SK-N-SH (cell line): Measurements from ENCODE around the gene SDF4. TPM values are rescaled to one million over a fixed set of nuclear protein-coding genes. Genes with fewer than 3 reads are reported as not detected.

Experiments
- CTCF ChIA-PET: fragments of 300-600, 350-600 bp; formaldehyde crosslinking; extraction: SDS; loops from one replicate; lab custom pipeline; 2021; lab: Yijun Ruan, JAX
- POLR2A ChIA-PET: fragments of 350-600 bp; sonication (Branson Sonifier 250); formaldehyde crosslinking; extraction: SDS; loops from one replicate; lab custom pipeline; 2020; ENCODE audit warnings: antibody characterized with exemption, inconsistent platforms; lab: Yijun Ruan, JAX
- DNase-seq: peaks from one replicate; pipeline ENCODE4 v3.0.0; 2012
- H2AFZ ChIP-seq: fragments of 200-600 bp; sonication (generic); 2 replicates; pipeline ENCODE4 v1.8.1; 2016; ENCODE audit warnings: antibody characterized with exemption, mild to moderate bottlenecking, low read depth
- H3F3A ChIP-seq: fragments of 200-600 bp; sonication (generic); replicated peaks from 2 replicates; pipeline ENCODE3; 2016; ENCODE audit warnings: antibody characterized with exemption, mild to moderate bottlenecking; ENCODE audit not compliant: insufficient read depth
- H3K27ac ChIP-seq, 2 experiments: fragments of 200-500 bp in 1 of 2; fragments of 200-600 bp in 1 of 2; sonication (Bioruptor generic) in 1 of 2; sonication (generic), shearing (Covaris generic) in 1 of 2; 2 replicates each; pipeline versions ENCODE4 v1.5.1 to v1.6.1; 2014 to 2016; ENCODE audit warnings: low read depth in 2 of 2, inconsistent platforms in 1 of 2, low read length in 1 of 2, mild to moderate bottlenecking in 1 of 2, mixed read lengths in 1 of 2
- H3K27me3 ChIP-seq: fragments of 200-600 bp; sonication (generic), shearing (Covaris generic); 2 replicates; pipeline ENCODE4 v1.6.1; 2016; ENCODE audit warnings: mixed run types; ENCODE audit not compliant: insufficient read depth
- H3K36me3 ChIP-seq, 2 experiments: fragments of 200-500 bp in 1 of 2; fragments of 200-600 bp in 1 of 2; sonication (Bioruptor generic) in 1 of 2; sonication (generic) in 1 of 2; replicated peaks in 1 of 2; 2 replicates each; pipeline versions ENCODE3 to v1.5.1; 2014 to 2016; ENCODE audit warnings: low read length in 1 of 2, mild to moderate bottlenecking in 1 of 2; ENCODE audit not compliant: insufficient read depth in 2 of 2, control insufficient read depth in 1 of 2
- H3K4me1 ChIP-seq, 2 experiments: fragments of 200-500 bp in 1 of 2; fragments of 200-600 bp in 1 of 2; sonication (Bioruptor generic) in 1 of 2; sonication (generic), shearing (Covaris generic) in 1 of 2; 2 replicates each; pipeline versions ENCODE4 v1.5.1 to v1.6.1; 2014 to 2016; ENCODE audit warnings: low read depth in 1 of 2, low read length in 1 of 2, mixed run types in 1 of 2; ENCODE audit not compliant: insufficient read depth in 2 of 2, control insufficient read depth in 1 of 2
- H3K4me2 ChIP-seq: fragments of 200-600 bp; sonication (generic), shearing (Covaris generic); 2 replicates; pipeline ENCODE4 v1.6.1; 2017; ENCODE audit warnings: mixed run types
- H3K4me3 ChIP-seq, 2 experiments: fragments of 200-500 bp in 1 of 2; fragments of 200-600 bp in 1 of 2; sonication (Bioruptor generic) in 1 of 2; sonication (generic), shearing (Covaris generic) in 1 of 2; 2 replicates each; pipeline versions ENCODE4 v1.5.1 to v1.8.1; 2014 to 2016; ENCODE audit warnings: low read depth in 2 of 2, inconsistent platforms in 1 of 2, low read length in 1 of 2, mild to moderate bottlenecking in 1 of 2, mixed read lengths in 1 of 2, moderate library complexity in 1 of 2
- H3K79me2 ChIP-seq: fragments of 200-600 bp; sonication (generic); 2 replicates; pipeline ENCODE4 v1.8.1; 2017; ENCODE audit warnings: mild to moderate bottlenecking; ENCODE audit not compliant: insufficient read depth
- H3K9ac ChIP-seq: fragments of 200-600 bp; sonication (generic); 2 replicates; pipeline ENCODE4 v1.6.1; 2017; ENCODE audit warnings: mixed run types
- H3K9me2 ChIP-seq: fragments of 200-600 bp; sonication (generic); 2 replicates; pipeline ENCODE4 v1.6.1; 2017; ENCODE audit warnings: mixed run types
- H3K9me3 ChIP-seq: fragments of 200-600 bp; sonication (generic); 2 replicates; pipeline ENCODE4 v1.6.1; 2017; ENCODE audit warnings: mixed run types, mild to moderate bottlenecking, moderate library complexity
- H4K20me1 ChIP-seq: fragments of 200-600 bp; sonication (generic); 2 replicates; pipeline ENCODE4 v1.6.1; 2017; ENCODE audit warnings: mild to moderate bottlenecking, mixed run types; ENCODE audit not compliant: insufficient read depth
- EP300 ChIP-seq, 2 experiments: IDR thresholded peaks; 2 replicates each; pipeline versions ENCODE4 v1.4.0 to v1.6.1; 2012; ENCODE audit warnings: borderline replicate concordance in 1 of 2, low read depth in 1 of 2, low read length in 1 of 2
- FOXJ3 ChIP-seq: sonication (generic); formaldehyde crosslinking; IDR thresholded peaks from 2 replicates; pipeline ENCODE4 v1.5.1; 2020; ENCODE audit warnings: mild to moderate bottlenecking, missing genetic modification reagents
- FOXM1 ChIP-seq: IDR thresholded peaks from 2 replicates; pipeline ENCODE4 v1.4.0; 2012; ENCODE audit warnings: low read depth, mild to moderate bottlenecking
- GATA2 ChIP-seq: sonication (generic); formaldehyde crosslinking; IDR thresholded peaks from 2 replicates; pipeline ENCODE4 v1.5.0; 2020; ENCODE audit warnings: mild to moderate bottlenecking, missing genetic modification reagents
- JUND ChIP-seq: IDR thresholded peaks from 2 replicates; pipeline ENCODE4 v1.4.0; 2012
- NRF1 ChIP-seq: IDR thresholded peaks from 2 replicates; pipeline ENCODE4 v1.6.1; 2012; ENCODE audit warnings: low read depth, mild to moderate bottlenecking, low read length
- POLR2AphosphoS5 ChIP-seq: IDR thresholded peaks from 2 replicates; pipeline ENCODE4 v1.6.1; 2012; ENCODE audit warnings: low read depth, low read length
- WGBS: methylation state at CpG from one replicate; pipeline ENCODE4 v1.1.6; 2017; ENCODE audit warnings: low lambda C conversion rate; 5-methylcytosine and 5-hydroxymethylcytosine counted together
- polyA plus RNA-seq, 3 experiments: library from polyadenylated mRNA; depleted of rRNA; stranded (reverse); fragments of >200 nt; gene quantifications; 2 replicates each; pipeline ENCODE4 v1.2.3, GENCODE V29; 2012
- TF ChIP-seq, protein P1 (sequence below): IDR thresholded peaks from 2 replicates; pipeline ENCODE4 v1.4.0; 2012; ENCODE audit warnings: low read depth, borderline replicate concordance
- TF ChIP-seq, protein P2 (sequence below): fragments of 150-350 bp; IDR thresholded peaks from 2 replicates; pipeline ENCODE4 v1.6.1; 2017; ENCODE audit warnings: antibody characterized with exemption, low read length, low read depth, borderline replicate concordance

SDF4 gene
- polyA plus RNA-seq, 1 of the 3 experiments (the other 2 are of a cell fraction) = 265 TPM

GRCh38 chr1:1222575-1223225, 9.1 kb downstream of the SDF4 start:
- TF ChIP-seq EP300 (IDR thresholded peaks at IDR 0.05; ENCODE audit: borderline replicate concordance in 1 of 2, low read depth in 1 of 2, low read length in 1 of 2) = no peak
- TF ChIP-seq JUND = no peak
- no peak for TF ChIP-seq GATA2 (CRISPR knock-in tag)
- TF ChIP-seq, protein P1, sequence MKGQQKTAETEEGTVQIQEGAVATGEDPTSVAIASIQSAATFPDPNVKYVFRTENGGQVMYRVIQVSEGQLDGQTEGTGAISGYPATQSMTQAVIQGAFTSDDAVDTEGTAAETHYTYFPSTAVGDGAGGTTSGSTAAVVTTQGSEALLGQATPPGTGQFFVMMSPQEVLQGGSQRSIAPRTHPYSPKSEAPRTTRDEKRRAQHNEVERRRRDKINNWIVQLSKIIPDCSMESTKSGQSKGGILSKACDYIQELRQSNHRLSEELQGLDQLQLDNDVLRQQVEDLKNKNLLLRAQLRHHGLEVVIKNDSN = no peak
- TF ChIP-seq, all 33 proteins: peak for 0
- Histone ChIP-seq H3K36me3 (peaks cover 0 to 53% of the 10 kb centered on the region in 2 experiments), H3K9me3 (no peaks in the 10 kb centered on the region), H3K27me3 (no peaks in the 10 kb centered on the region), H2AFZ (no peak overlapping the region), H3K27ac (no peak overlapping the region), H3K79me2 (peaks cover 13% of the 10 kb centered on the region; the same call in 1 of the 2 replicates), H4K20me1 (no peaks in the 10 kb centered on the region), H3K4me3 (no peak overlapping the region), H3K4me2 (no peak overlapping the region), H3K9ac (no peak overlapping the region), H3K4me1 (no peaks in the 10 kb centered on the region), H3K9me2 (no peaks in the 10 kb centered on the region), H3F3A (no peaks in the 10 kb centered on the region)
- ChIA-PET CTCF (no interaction called here), POLR2A (no interaction called here)
- 93% methylated on average over 34 of the region's 44 CpGs for WGBS
- DNase-seq = no peak

GRCh38 chr1:1221887-1222574, 9.8 kb downstream of the SDF4 start:
- Histone ChIP-seq H3K27me3 (no peaks in the 10 kb centered on the region), H3K9me3 (no peaks in the 10 kb centered on the region), H3K4me2 (no peak overlapping the region), H3F3A (no peaks in the 10 kb centered on the region), H3K79me2 (peaks cover 10% of the 10 kb centered on the region; the same call in 1 of the 2 replicates), H4K20me1 (no peaks in the 10 kb centered on the region), H3K4me1 (no peaks in the 10 kb centered on the region), H3K36me3 (peaks cover 0 to 55% of the 10 kb centered on the region in 2 experiments), H3K9me2 (no peaks in the 10 kb centered on the region), H3K9ac (no peak overlapping the region), H2AFZ (no peak overlapping the region), H3K4me3 (no peak overlapping the region), H3K27ac (no peak overlapping the region)
- ChIA-PET POLR2A (no interaction called here), CTCF (no interaction called here)
- no peak for DNase-seq
- no peak for TF ChIP-seq NRF1
- TF ChIP-seq, protein P2, sequence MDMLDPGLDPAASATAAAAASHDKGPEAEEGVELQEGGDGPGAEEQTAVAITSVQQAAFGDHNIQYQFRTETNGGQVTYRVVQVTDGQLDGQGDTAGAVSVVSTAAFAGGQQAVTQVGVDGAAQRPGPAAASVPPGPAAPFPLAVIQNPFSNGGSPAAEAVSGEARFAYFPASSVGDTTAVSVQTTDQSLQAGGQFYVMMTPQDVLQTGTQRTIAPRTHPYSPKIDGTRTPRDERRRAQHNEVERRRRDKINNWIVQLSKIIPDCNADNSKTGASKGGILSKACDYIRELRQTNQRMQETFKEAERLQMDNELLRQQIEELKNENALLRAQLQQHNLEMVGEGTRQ = no peak
- TF ChIP-seq FOXM1 = no peak
- TF ChIP-seq GATA2 (CRISPR knock-in tag) = no peak
- TF ChIP-seq FOXJ3 (CRISPR knock-in tag) = no peak
- no peak for TF ChIP-seq POLR2AphosphoS5
- 97% methylated on average over 15 of the region's 30 CpGs for WGBS
